Left lung (tissue), 10 donors: Measurements from ENCODE around the gene GAS2L1. TPM values are rescaled to one million over a fixed set of nuclear protein-coding genes. Genes with fewer than 3 reads are reported as not detected.

ENCODE experiments used
- ATAC-seq: fragments of 200-7000 bp; cut with Tn5 transposase; one replicate; pipeline ENCODE4 v1.9.1; 2020; ENCODE audit warnings: moderate library complexity
- DNase-seq, 4 donors: peaks; one replicate each; pipeline ENCODE4 v3.0.0-alpha.2; 2013 to 2020
- H3K27ac ChIP-seq, 2 donors: fragments of 200-600 bp; sonication (generic) in 1 of 2; one replicate each; pipeline versions ENCODE4 v1.5.0 to v1.8.0; 2020 to 2021
- H3K27me3 ChIP-seq, 2 donors: fragments of 200-600 bp; sonication (generic) in 1 of 2; one replicate each; pipeline versions ENCODE4 v1.5.0 to v1.8.0; 2020 to 2021
- H3K36me3 ChIP-seq, 2 donors: fragments of 200-600 bp; sonication (generic) in 1 of 2; one replicate each; pipeline versions ENCODE4 v1.5.0 to v1.8.0; 2020 to 2021
- H3K4me1 ChIP-seq, 2 donors: fragments of 200-600 bp; one replicate each; pipeline ENCODE4 v1.8.0; 2021
- H3K4me3 ChIP-seq, 2 donors: fragments of 200-600 bp; sonication (generic) in 1 of 2; one replicate each; pipeline versions ENCODE4 v1.5.0 to v1.8.0; 2020 to 2021; ENCODE audit warnings: mild to moderate bottlenecking in 1 of 2
- H3K9me3 ChIP-seq, 2 donors: fragments of 200-600 bp; sonication (generic) in 1 of 2; one replicate each; pipeline versions ENCODE4 v1.5.0 to v1.8.0; 2020 to 2021
- intact Hi-C, 2 donors: fragments of 100-400 bp; cut with DNase I; formaldehyde crosslinking; loops; one replicate each; pipeline versions ENCODE4 v1.11.2 to v1.14.2; 2022
- polyA plus RNA-seq, 6 donors: library from polyadenylated mRNA; unstranded; fragments of 120-200 nt; gene quantifications; one replicate each; pipeline ENCODE4 v1.2.1, GENCODE V29; 2013; ENCODE audit not compliant: insufficient read length in 6 of 6
- total RNA-seq, 2 donors: library from RNA; stranded (reverse); fragmentation: NEBNext Ultra II Directional; extraction: Animal tissue kit (Norgen Biotek cat#: 25700); gene quantifications; one replicate each; pipeline ENCODE4 v1.2.1, GENCODE V29; 2021
- TF ChIP-seq, protein P1 (sequence below), 2 donors: fragments of 200-600 bp; sonication (generic) in 1 of 2; IDR thresholded peaks; one replicate each; pipeline versions ENCODE4 v1.5.0 to v1.8.0; 2021; ENCODE audit warnings: antibody characterized with exemption in 2 of 2
- donor health status: DM: no; HTN: yes; CAD: no.
- donor health status: DM: no; HTN: no; CAD: no.

The GAS2L1 gene
- total and polyA plus RNA-seq, 8 donors, result 5.3 to 32.6 (median 9.1) TPM

DNA sequence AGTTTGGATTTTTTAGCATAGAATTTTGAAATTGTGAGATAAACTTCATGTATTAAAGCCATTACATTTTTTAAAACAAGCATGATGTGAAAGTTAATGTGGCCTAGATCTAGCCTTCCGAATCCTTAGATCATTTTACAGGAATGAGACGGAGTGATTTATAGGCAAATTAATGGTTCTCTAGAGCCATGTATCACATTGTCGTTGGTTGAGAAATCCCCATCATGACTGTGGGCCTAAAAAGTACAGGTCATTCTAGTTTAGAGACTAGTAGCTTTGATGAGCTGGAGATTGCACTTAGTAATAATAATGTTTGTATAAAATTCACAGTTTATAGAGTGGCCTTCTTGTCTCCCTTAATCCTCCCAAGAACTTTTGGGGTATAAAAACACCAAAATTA lies 31.3 kb upstream of the GAS2L1 start:
- peaks cover 0 to 85% of the 10 kb centered on the region in 2 donors for H3K36me3 ChIP-seq
- no peak for ATAC-seq

DNA sequence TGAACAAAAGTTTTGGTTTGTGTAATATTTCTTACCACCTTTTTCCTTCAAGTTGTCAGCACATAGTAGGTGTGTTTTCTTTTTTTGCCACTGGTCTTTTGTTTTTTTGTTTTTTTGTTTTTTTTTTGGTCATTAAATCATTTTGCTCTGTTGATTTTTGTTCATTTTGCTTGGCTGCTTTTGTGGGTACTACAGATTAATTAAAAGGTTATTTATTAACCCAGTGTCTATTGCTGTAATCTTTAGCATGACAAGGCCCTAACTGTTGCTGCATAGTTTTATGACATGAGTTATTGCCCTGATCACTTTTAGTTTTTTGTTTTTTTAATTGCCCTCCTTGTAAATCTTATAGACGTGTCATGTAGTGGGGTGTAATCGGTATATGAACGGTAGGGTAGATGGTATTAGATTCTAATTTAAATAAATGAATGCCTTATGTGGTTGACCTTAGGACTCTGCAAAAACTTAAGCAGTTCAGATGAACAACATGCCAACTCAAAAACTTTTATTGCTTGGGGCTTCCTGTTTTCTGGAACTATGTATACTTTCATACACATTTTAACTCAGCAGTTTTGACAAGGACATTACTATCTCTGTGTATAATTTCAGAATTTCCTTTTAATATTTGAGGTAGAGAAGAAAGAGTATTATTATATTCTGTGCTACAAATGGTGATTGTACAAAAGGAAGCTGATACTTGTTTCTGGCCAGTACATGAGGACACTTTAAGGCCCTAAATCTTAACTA lies 30.5 kb upstream of the GAS2L1 start:
- TF ChIP-seq, protein P1, sequence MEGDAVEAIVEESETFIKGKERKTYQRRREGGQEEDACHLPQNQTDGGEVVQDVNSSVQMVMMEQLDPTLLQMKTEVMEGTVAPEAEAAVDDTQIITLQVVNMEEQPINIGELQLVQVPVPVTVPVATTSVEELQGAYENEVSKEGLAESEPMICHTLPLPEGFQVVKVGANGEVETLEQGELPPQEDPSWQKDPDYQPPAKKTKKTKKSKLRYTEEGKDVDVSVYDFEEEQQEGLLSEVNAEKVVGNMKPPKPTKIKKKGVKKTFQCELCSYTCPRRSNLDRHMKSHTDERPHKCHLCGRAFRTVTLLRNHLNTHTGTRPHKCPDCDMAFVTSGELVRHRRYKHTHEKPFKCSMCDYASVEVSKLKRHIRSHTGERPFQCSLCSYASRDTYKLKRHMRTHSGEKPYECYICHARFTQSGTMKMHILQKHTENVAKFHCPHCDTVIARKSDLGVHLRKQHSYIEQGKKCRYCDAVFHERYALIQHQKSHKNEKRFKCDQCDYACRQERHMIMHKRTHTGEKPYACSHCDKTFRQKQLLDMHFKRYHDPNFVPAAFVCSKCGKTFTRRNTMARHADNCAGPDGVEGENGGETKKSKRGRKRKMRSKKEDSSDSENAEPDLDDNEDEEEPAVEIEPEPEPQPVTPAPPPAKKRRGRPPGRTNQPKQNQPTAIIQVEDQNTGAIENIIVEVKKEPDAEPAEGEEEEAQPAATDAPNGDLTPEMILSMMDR (IDR thresholded peaks at IDR 0.05), result no peak
- H3K9me3 ChIP-seq, result no peaks in the 10 kb centered on the region
- DNase-seq (no peak), ATAC-seq (peak; percentile 20)
- intact Hi-C loops, result no loop called here
- peaks cover 16 to 55% of the 10 kb centered on the region in 2 donors for H3K4me1 ChIP-seq
- no peaks in the 10 kb centered on the region for H3K27me3 ChIP-seq
- H3K27ac ChIP-seq, result no peak overlapping the region
- H3K36me3 ChIP-seq, result peaks cover 0 to 94% of the 10 kb centered on the region in 2 donors
- H3K4me3 ChIP-seq, result no peak overlapping the region

More for the DNA sequence above, 31.3 kb upstream of the GAS2L1 start:
- Histone ChIP-seq H3K27me3 (no peaks in the 10 kb centered on the region), H3K4me1 (peaks cover 24 to 63% of the 10 kb centered on the region in 2 donors), H3K4me3 (no peak overlapping the region), H3K27ac (no peak overlapping the region), H3K9me3 (no peaks in the 10 kb centered on the region)
- intact Hi-C loops, result no loop called here
- no peak for DNase-seq
- TF ChIP-seq, protein P1 (IDR thresholded peaks at IDR 0.05), result no peak

DNA sequence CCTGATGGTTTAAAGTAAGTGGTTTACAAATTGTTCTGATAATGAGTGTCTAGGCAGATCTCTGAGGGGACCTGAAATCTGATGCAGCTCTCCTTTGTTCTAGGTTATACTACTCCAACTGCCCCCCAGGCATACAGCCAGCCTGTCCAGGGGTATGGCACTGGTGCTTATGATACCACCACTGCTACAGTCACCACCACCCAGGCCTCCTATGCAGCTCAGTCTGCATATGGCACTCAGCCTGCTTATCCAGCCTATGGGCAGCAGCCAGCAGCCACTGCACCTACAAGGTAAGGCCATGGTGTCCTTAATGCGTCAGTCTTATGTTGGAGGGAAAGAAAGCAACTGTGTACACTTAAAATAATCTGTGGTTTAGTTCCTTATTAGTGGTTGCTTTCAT lies 28.5 kb upstream of the GAS2L1 start:
- H3K27ac ChIP-seq, result no peak overlapping the region
- H3K36me3 ChIP-seq, result peaks cover 0 to 98% of the 10 kb centered on the region in 2 donors
- DNase-seq, result no peak
- ATAC-seq, result no peak
- no peaks in the 10 kb centered on the region for H3K9me3 ChIP-seq
- peaks cover 1 to 36% of the 10 kb centered on the region in 2 donors for H3K4me1 ChIP-seq
- intact Hi-C loops, result no loop called here
- H3K4me3 ChIP-seq, result no peak overlapping the region
- TF ChIP-seq, protein P1 (IDR thresholded peaks at IDR 0.05), result no peak
- H3K27me3 ChIP-seq, result no peaks in the 10 kb centered on the region

DNA sequence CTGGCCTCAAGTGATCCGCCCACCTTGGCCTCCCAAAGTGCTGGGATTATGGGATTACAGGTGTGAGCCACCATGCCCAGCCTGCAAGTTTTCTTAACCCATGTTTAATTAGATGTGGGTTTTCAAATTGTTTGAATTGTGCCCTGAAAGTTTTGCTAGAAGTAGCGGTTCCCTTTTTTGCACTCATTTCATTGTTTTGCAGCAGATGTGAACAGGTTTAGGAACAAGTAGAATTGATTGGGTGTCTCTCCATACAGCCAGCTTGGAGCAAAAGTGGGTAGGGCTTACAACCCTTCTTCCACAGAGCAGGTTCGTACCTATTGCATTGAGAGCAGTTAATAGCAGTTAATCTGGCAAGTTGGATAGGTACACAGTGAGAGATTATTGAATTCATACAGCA lies 22.3 kb upstream of the GAS2L1 start:
- Histone ChIP-seq H3K27me3 (no peaks in the 10 kb centered on the region), H3K9me3 (no peaks in the 10 kb centered on the region), H3K4me3 (no peak overlapping the region), H3K36me3 (peaks cover 0 to 100% of the 10 kb centered on the region in 2 donors), H3K4me1 (no peaks in the 10 kb centered on the region), H3K27ac (no peak overlapping the region)
- intact Hi-C loops, result no loop called here
- no peak for ATAC-seq
- TF ChIP-seq, protein P1 (IDR thresholded peaks at IDR 0.05), result no peak
- DNase-seq, result no peak

DNA sequence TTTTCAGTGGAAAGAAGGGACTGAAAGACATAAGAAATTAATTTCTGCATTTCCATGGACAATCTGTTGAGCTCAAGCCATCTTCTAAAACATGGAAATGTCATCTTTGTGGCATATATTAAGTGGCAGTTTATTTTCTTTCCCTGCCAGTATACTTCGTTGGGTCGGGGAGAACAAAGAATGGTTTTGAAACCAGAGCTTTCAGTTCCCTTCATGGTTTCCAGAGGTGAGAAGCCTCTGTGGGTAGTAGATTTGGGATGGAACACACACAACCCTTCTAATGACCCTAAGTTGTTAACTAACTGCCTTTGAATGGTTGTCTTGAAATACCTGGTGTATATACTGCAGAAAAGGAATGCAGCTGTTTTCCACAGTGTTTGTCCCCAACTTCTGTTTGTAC lies 17.6 kb upstream of the GAS2L1 start:
- intact Hi-C loops, result no loop called here
- ATAC-seq, result no peak
- no peaks in the 10 kb centered on the region for H3K4me1 ChIP-seq
- no peaks in the 10 kb centered on the region for H3K9me3 ChIP-seq
- TF ChIP-seq, protein P1 (IDR thresholded peaks at IDR 0.05), result no peak
- no peak overlapping the region for H3K4me3 ChIP-seq
- no peaks in the 10 kb centered on the region for H3K27me3 ChIP-seq
- peaks cover 0 to 100% of the 10 kb centered on the region in 2 donors for H3K36me3 ChIP-seq
- H3K27ac ChIP-seq, result no peak overlapping the region
- no peak for DNase-seq
